Activated CD8-positive, alpha-beta memory T cell treated with anti-CD3 and anti-CD28 coated beads, Interleukin-2, amount 50 U/mL, for 24 hours (primary cell): ENCODE results near the gene MYL4.
"Not testable (repeated sequence)": the region's sequence is repeated elsewhere in the genome, so short reads cannot be mapped to it uniquely, and the experiment has no call there.

Experiments
- DNase-seq: peaks from one replicate; pipeline ENCODE4 v3.0.0-alpha.2; 2020; ENCODE audit errors: extremely low read depth

The MYL4 gene

GRCh38 chr17:47221154-47221553, 12.0 kb downstream of the MYL4 start:
- DNase-seq = no peak

GRCh38 chr17:47222047-47222446, 12.9 kb downstream of the MYL4 start:
- DNase-seq = no peak

- DNase-seq = no peak
Measured at GRCh38 chr17:47223007-47223406, 13.9 kb downstream of the MYL4 start.

- DNase-seq = no peak
Measured at GRCh38 chr17:47223460-47223859, 14.3 kb downstream of the MYL4 start.

- not testable (repeated sequence) for DNase-seq
Measured at GRCh38 chr17:47224077-47224476, 14.9 kb downstream of the MYL4 start.

GRCh38 chr17:47224966-47225365, 15.8 kb downstream of the MYL4 start:
- DNase-seq = no peak

GRCh38 chr17:47225436-47225858, 16.3 kb downstream of the MYL4 start:
- no peak for DNase-seq

- no peak for DNase-seq
Measured at GRCh38 chr17:47225911-47226688, 17.0 kb downstream of the MYL4 start.

GRCh38 chr17:47227862-47228261, 18.7 kb downstream of the MYL4 start:
- no peak for DNase-seq

- DNase-seq = peak; percentile 58
Measured at GRCh38 chr17:47229535-47230443, 20.6 kb downstream of the MYL4 start.

GRCh38 chr17:47230864-47231263, 21.7 kb downstream of the MYL4 start:
- no peak for DNase-seq

GRCh38 chr17:47231334-47231733, 22.2 kb downstream of the MYL4 start:
- no peak for DNase-seq

- no peak for DNase-seq
Measured at GRCh38 chr17:47231866-47232265, 22.7 kb downstream of the MYL4 start.

- no peak for DNase-seq
Measured at GRCh38 chr17:47232465-47232864, 23.3 kb downstream of the MYL4 start.

- DNase-seq = no peak
Measured at GRCh38 chr17:47235506-47235905, 26.4 kb downstream of the MYL4 start.

- DNase-seq = no peak
Measured at GRCh38 chr17:47235923-47236322, 26.8 kb downstream of the MYL4 start.

GRCh38 chr17:47237841-47238240, 28.7 kb downstream of the MYL4 start:
- DNase-seq = no peak

GRCh38 chr17:47238321-47239010, 29.3 kb downstream of the MYL4 start:
- DNase-seq = no peak

GRCh38 chr17:47239619-47239966, 30.4 kb downstream of the MYL4 start:
- no peak for DNase-seq

- no peak for DNase-seq
Measured at GRCh38 chr17:47239967-47240651, 31.0 kb downstream of the MYL4 start.

GRCh38 chr17:47240806-47241205, 31.7 kb downstream of the MYL4 start:
- no peak for DNase-seq

- DNase-seq = no peak
Measured at GRCh38 chr17:47242648-47243047, 33.5 kb downstream of the MYL4 start.
